GM12873 (cell line): ENCODE measurements around the gene CAND1.

ENCODE experiments used
- TF ChIP-seq, protein P1 (sequence below): IDR thresholded peaks from 2 replicates; pipeline ENCODE4 v1.5.1; 2012; ENCODE audit warnings: low read depth, mild to moderate bottlenecking, moderate library complexity, low read length, control low read depth; ENCODE audit not compliant: insufficient read depth; ENCODE audit errors: missing control alignments

Gene CAND1

GRCh38 chr12:67243260-67243659 is 25.9 kb upstream of the CAND1 start:
- TF ChIP-seq, protein P1, sequence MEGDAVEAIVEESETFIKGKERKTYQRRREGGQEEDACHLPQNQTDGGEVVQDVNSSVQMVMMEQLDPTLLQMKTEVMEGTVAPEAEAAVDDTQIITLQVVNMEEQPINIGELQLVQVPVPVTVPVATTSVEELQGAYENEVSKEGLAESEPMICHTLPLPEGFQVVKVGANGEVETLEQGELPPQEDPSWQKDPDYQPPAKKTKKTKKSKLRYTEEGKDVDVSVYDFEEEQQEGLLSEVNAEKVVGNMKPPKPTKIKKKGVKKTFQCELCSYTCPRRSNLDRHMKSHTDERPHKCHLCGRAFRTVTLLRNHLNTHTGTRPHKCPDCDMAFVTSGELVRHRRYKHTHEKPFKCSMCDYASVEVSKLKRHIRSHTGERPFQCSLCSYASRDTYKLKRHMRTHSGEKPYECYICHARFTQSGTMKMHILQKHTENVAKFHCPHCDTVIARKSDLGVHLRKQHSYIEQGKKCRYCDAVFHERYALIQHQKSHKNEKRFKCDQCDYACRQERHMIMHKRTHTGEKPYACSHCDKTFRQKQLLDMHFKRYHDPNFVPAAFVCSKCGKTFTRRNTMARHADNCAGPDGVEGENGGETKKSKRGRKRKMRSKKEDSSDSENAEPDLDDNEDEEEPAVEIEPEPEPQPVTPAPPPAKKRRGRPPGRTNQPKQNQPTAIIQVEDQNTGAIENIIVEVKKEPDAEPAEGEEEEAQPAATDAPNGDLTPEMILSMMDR: no peak

DNA sequence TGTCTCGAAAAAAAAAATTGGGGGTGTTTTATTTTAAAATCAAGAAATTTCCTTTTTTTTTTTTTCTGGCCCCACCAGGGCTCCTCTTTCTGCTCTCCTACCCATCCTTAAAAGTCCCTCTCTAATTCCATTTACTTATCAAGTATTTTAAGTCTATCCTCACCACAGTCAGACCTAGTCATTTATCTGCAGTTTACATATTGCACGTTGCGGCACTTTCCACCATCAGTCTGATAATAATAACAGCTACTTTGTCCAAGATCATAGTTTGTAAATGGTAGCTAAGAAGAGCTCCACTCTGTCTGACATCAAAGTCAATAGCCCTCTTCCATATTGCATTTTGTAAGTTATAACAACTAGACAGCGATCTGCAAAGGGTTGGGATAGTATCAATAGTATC is 23.6 kb upstream of the CAND1 start:
- TF ChIP-seq, protein P1: no peak

DNA sequence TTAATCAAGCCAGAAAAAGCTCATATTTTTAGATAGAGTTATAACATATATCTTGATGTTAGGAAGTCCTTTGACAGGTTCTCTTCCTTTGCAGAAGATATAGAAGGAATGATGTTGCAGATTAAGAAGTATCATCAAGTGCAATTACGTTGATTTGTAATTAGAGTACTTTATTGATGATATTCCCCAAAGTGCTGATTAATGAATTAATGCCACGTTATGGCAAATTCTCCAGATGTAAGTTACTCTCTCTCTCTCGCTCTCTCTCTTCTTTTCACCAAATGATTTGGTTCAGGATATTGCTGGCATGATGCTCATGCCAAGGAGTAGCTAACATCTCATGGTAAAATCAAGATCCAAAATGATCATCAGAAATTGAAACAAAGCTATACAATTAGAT is 18.1 kb upstream of the CAND1 start:
- TF ChIP-seq, protein P1: no peak

- TF ChIP-seq, protein P1: no peak
These were observed 14.7 kb upstream of the CAND1 start for GRCh38 chr12:67254372-67255026.

- TF ChIP-seq, protein P1: no peak
These were observed 12.5 kb upstream of the CAND1 start for GRCh38 chr12:67256649-67257048.

DNA sequence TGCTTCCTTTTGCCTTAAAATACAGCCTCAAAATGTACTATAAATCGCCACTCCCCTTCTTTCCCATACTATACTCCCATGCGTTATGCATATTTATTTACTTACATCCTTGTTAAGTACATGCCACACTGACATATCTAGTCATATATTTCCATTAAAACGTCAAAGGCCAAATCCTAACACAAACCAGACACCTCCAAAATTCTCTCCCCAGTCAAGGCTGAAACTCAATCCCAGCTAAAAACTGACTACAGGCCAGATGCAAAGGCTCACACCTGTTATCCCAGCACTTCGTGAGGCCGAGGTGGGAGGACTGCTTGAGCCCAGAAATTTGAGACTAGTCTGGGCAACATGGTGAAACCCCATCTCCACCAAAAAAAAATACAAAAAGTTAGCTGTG is 5.7 kb upstream of the CAND1 start:
- TF ChIP-seq, protein P1: no peak

DNA sequence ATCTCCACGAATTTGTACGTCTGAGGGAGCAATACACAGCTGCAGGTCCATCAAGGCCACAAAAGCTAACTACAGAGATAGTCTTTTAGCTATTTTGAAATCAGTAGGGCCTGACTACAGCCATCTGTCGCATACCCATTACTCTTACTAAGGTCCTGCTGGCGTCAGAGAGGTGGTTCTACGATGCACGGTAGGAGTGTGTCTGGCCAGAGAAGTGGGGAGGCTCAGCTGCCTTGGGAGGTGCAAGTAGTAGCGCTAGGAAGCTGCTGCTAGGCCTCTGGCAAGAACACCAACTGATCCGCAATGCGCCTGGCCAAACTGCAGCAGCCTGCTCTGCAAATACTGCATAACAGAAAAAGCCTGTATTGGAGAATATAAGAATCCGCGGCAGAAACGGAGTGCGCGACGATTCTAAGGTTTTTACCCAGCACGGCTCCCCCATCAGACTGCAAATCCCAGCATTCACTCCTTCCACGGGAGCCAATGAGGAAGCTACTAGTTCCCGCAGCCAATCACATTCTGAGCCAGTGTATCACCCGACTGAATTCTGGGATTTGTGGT is 743 bp upstream of the CAND1 start:
- TF ChIP-seq, protein P1: no peak
